ENCODE results near the gene GABPA. TPM values are rescaled to one million over a fixed set of nuclear protein-coding genes. Genes with fewer than 3 reads are reported as not detected.
"Not testable (repeated sequence)": the region's sequence is repeated elsewhere in the genome, so short reads cannot be mapped to it uniquely, and the experiment has no call there.

GABPA gene
- total and polyA plus RNA-seq, 10 donors: 11.7 to 42.0 (median 33.0) TPM

DNA sequence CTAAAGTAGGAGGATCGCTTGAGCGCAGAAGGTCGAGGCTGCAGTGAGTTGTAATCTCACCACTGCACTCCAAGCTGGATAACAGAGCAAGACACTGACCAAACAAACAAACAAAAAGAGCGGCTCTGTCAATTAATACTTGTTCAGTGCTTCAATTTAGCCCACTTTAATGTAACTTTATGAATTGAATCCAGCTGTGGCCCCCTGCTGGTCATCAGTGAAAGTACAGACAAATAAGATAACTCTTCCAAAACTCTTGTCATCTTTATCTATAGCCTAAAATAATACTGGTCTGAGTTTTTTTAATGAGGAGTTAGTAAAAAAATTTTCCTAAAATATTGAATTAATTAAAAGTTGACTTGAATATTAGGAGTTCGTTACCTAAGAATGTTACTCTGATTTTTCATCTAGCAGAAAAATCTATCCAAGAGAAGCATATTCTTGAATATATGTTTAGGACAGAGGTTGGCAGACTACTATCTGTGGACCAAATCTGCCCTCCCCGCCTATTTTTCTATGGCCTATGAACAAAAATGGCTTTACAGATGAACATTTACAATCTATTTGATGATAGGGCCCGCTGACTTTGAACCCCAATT, 26.2 kb upstream of the GABPA start:
- DNase-seq: no peak
- Histone ChIP-seq H3K27ac (no peak overlapping the region), H3K27me3 (replicated peaks in 1 of 7) (no peaks in the 10 kb centered on the region), H3K9me3 (no peaks in the 10 kb centered on the region), H3K4me1 (peaks cover 0 to 6% (median 0%) of the 10 kb centered on the region in 6 donors), H3K36me3 (no peaks in the 10 kb centered on the region), H3K4me3 (no peak overlapping the region)
- intact Hi-C loops (cut with DNase I; ENCODE audit: low total_unique reads): loop anchor here (5.0 to 10.0 kb wide), 2 partner anchors 101 to 284 kb away; partner anchors contain the start of gene MRPL39
- WGBS, 5 donors: 60 to 71% (median 62%) methylated on average over 7 of the region's 7 CpGs
- TF ChIP-seq, protein P1, sequence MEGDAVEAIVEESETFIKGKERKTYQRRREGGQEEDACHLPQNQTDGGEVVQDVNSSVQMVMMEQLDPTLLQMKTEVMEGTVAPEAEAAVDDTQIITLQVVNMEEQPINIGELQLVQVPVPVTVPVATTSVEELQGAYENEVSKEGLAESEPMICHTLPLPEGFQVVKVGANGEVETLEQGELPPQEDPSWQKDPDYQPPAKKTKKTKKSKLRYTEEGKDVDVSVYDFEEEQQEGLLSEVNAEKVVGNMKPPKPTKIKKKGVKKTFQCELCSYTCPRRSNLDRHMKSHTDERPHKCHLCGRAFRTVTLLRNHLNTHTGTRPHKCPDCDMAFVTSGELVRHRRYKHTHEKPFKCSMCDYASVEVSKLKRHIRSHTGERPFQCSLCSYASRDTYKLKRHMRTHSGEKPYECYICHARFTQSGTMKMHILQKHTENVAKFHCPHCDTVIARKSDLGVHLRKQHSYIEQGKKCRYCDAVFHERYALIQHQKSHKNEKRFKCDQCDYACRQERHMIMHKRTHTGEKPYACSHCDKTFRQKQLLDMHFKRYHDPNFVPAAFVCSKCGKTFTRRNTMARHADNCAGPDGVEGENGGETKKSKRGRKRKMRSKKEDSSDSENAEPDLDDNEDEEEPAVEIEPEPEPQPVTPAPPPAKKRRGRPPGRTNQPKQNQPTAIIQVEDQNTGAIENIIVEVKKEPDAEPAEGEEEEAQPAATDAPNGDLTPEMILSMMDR (IDR thresholded peaks at IDR 0.05 in 8 of 11, conservative IDR thresholded peaks at IDR 0.05 in 3 of 11): peak; percentile 32 to 87 (median 65)
- TF ChIP-seq POLR2AphosphoS5 (IDR thresholded peaks at IDR 0.05) (no peak), POLR2A (IDR thresholded peaks at IDR 0.05) (no peak)

DNA sequence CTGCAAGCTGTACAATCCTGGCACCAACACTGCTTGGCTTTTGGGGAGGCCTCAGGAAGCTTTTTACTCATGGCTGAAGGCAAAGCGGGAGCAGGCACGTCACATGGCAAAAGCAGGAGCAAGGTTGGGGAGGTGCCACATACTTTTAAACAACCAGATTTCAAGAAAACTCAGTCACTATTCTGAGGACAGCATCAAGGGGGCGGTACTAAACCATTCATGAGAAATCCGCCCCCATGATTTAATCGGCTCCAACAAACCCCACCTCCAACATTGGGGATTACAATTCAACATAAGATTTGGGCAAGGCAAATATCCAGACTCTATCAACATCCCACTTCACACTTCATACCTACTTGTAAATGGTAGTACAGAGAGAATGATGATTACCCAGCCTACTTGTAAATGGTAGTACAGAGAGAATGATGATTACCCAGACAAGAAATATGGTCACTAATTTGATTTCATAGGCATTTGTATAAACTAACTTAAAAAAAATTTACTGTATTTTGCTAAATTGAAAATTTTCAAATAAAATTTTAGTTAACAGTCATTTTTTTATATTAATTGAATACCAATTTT, 25.0 kb upstream of the GABPA start:
- no peak for DNase-seq
- Histone ChIP-seq H3K36me3 (no peaks in the 10 kb centered on the region), H3K27ac (no peak overlapping the region), H3K4me3 (no peak overlapping the region), H3K4me1 (peaks cover 0 to 6% (median 0%) of the 10 kb centered on the region in 6 donors), H3K27me3 (replicated peaks in 1 of 7) (no peaks in the 10 kb centered on the region), H3K9me3 (no peaks in the 10 kb centered on the region)
- no peak for TF ChIP-seq POLR2AphosphoS5 (IDR thresholded peaks at IDR 0.05)
- TF ChIP-seq POLR2A (IDR thresholded peaks at IDR 0.05): no peak
- TF ChIP-seq, protein P1 (IDR thresholded peaks at IDR 0.05 in 8 of 11, conservative IDR thresholded peaks at IDR 0.05 in 3 of 11): no peak
- intact Hi-C loops (cut with DNase I; ENCODE audit: low total_unique reads): loop anchor here (5.0 to 10.0 kb wide), 2 partner anchors 102 to 285 kb away; partner anchors contain the start of gene MRPL39
- 85 to 94% (median 89%) methylated on average over 5 of the region's 5 CpGs for WGBS, 5 donors

DNA sequence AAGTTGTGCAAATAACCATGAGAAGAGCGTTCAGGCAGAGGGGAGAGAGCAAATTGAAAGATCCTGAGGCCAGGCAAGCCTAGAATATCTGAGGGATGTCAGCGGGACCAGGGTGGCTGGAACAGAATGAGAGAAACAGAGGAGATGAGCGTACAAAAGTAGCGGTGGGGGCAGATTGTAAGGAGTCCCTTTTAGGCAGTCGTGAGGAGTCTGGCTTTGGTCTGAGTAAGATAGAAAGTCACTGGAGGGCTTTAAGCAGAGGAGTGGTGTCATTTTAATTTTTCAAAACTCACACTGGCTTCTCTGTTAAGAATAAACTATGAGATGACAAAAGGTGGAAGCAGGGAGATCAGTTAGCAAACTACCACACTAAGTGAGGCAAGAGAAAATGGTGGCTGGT, 24.2 kb upstream of the GABPA start:
- no peak for TF ChIP-seq POLR2AphosphoS5 (IDR thresholded peaks at IDR 0.05)
- no peak for TF ChIP-seq POLR2A (IDR thresholded peaks at IDR 0.05)
- TF ChIP-seq, protein P1 (IDR thresholded peaks at IDR 0.05 in 8 of 11, conservative IDR thresholded peaks at IDR 0.05 in 3 of 11): no peak
- Histone ChIP-seq H3K36me3 (no peaks in the 10 kb centered on the region), H3K9me3 (no peaks in the 10 kb centered on the region), H3K4me1 (peaks cover 0 to 6% (median 0%) of the 10 kb centered on the region in 6 donors), H3K27ac (no peak overlapping the region), H3K27me3 (replicated peaks in 1 of 7) (no peaks in the 10 kb centered on the region), H3K4me3 (no peak overlapping the region)
- intact Hi-C loops (cut with DNase I; ENCODE audit: low total_unique reads): no loop called here
- DNase-seq: no peak
- WGBS, 5 donors: 78 to 95% (median 89%) methylated on average over 5 of the region's 5 CpGs

DNA sequence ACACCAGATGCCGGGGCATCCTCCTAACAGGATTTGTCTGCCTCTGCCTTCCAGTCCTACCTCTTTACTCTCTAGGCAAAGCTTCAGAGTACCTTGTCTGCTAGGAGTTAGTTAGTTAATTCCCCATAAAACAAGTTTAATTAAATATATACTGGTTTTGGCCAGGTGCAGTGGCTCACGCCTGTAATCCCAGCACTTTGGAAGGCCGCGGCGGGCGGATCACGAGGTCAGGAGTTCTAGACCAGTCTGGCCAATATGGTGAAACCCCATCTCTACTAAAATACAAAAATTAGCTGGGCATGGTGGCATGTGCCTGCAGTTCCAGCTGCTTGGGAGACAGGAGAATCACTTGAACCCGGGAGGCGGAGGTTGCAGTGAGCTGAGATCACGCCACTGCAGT, 20.7 kb upstream of the GABPA start:
- WGBS, 5 donors: 96 to 99% (median 98%) methylated on average over 10 of the region's 10 CpGs
- peaks cover 0 to 13% (median 2%) of the 10 kb centered on the region in 6 donors for H3K36me3 ChIP-seq
- DNase-seq; H3K4me1 ChIP-seq; intact Hi-C loops (cut with DNase I; ENCODE audit: low total_unique reads); H3K27me3 ChIP-seq (replicated peaks in 1 of 7); H3K9me3 ChIP-seq; H3K27ac ChIP-seq; H3K4me3 ChIP-seq: not testable (repeated sequence)
